GM12892 (cell line): ENCODE data around the gene PRKN.
"Not testable (repeated sequence)": the region's sequence is repeated elsewhere in the genome, so short reads cannot be mapped to it uniquely, and the experiment has no call there.

Source experiments
- DNase-seq: peaks from one replicate; pipeline ENCODE4 v3.0.0; 2011; ENCODE audit not compliant: insufficient read length
- FAIRE-seq: peaks from 2 replicates; lab custom pipeline; 2011; peaks lifted over from hg19 to GRCh38; lab: Jason Lieb, UNC
- POLR2A ChIP-seq: IDR thresholded peaks from 2 replicates; pipeline ENCODE4 v1.6.1; 2011; ENCODE audit warnings: low read depth, low read length, control low read depth
- POLR2AphosphoS5 ChIP-seq: IDR thresholded peaks from 2 replicates; pipeline ENCODE4 v1.6.1; 2011; ENCODE audit warnings: low read depth, low read length, control low read depth
- TAF1 ChIP-seq: IDR thresholded peaks from 2 replicates; pipeline ENCODE4 v1.6.1; 2011; ENCODE audit warnings: low read depth, mild to moderate bottlenecking, control low read depth, low read length, borderline replicate concordance

PRKN gene

GRCh38 chr6:162546905-162547304 lies 180.7 kb downstream of the PRKN start:
- FAIRE-seq (no peak), DNase-seq (no peak)
- no peak for TF ChIP-seq POLR2A
- no peak for TF ChIP-seq POLR2AphosphoS5
- no peak for TF ChIP-seq TAF1

- TF ChIP-seq TAF1, result no peak
- TF ChIP-seq POLR2AphosphoS5, result no peak
- no peak for TF ChIP-seq POLR2A
- DNase-seq, result no peak
- no peak for FAIRE-seq
Measured at GRCh38 chr6:162543221-162543620, 184.3 kb downstream of the PRKN start.

- TF ChIP-seq TAF1 (no peak), POLR2AphosphoS5 (no peak), POLR2A (no peak)
- FAIRE-seq, result no peak
- DNase-seq, result no peak
Measured at GRCh38 chr6:162541019-162541601, 186.5 kb downstream of the PRKN start.

- no peak for DNase-seq
- TF ChIP-seq POLR2AphosphoS5 (no peak), POLR2A (no peak), TAF1 (no peak)
- no peak for FAIRE-seq
Measured at GRCh38 chr6:162539321-162539720, 188.2 kb downstream of the PRKN start.

GRCh38 chr6:162538643-162539064 lies 188.9 kb downstream of the PRKN start:
- TF ChIP-seq POLR2AphosphoS5, result no peak
- no peak for TF ChIP-seq POLR2A
- no peak for TF ChIP-seq TAF1
- FAIRE-seq (no peak), DNase-seq (no peak)

- FAIRE-seq, result no peak
- TF ChIP-seq POLR2A (no peak), TAF1 (no peak), POLR2AphosphoS5 (no peak)
Measured at GRCh38 chr6:162533009-162533400, 194.6 kb downstream of the PRKN start.

GRCh38 chr6:162532283-162533008 lies 195.1 kb downstream of the PRKN start:
- DNase-seq (no peak), FAIRE-seq (no peak)
- TF ChIP-seq POLR2A (no peak), POLR2AphosphoS5 (no peak), TAF1 (no peak)

More at GRCh38 chr6:162533009-162533400, 194.6 kb downstream of the PRKN start:
- no peak for DNase-seq

GRCh38 chr6:162531391-162531790 lies 196.2 kb downstream of the PRKN start:
- not testable (repeated sequence) for DNase-seq, FAIRE-seq

GRCh38 chr6:162528538-162528937 lies 199.0 kb downstream of the PRKN start:
- FAIRE-seq (no peak), DNase-seq (no peak)
- TF ChIP-seq POLR2A, result no peak
- TF ChIP-seq TAF1, result no peak
- TF ChIP-seq POLR2AphosphoS5, result no peak

GRCh38 chr6:162526960-162527359 lies 200.6 kb downstream of the PRKN start:
- no peak for FAIRE-seq
- DNase-seq, result no peak
- TF ChIP-seq POLR2A (no peak), TAF1 (no peak), POLR2AphosphoS5 (no peak)

GRCh38 chr6:162525181-162525580 lies 202.4 kb downstream of the PRKN start:
- TF ChIP-seq POLR2A (no peak), POLR2AphosphoS5 (no peak), TAF1 (no peak)
- FAIRE-seq (no peak), DNase-seq (no peak)

- no peak for DNase-seq
- no peak for FAIRE-seq
- TF ChIP-seq POLR2A (no peak), POLR2AphosphoS5 (no peak), TAF1 (no peak)
Measured at GRCh38 chr6:162512744-162513143, 214.8 kb downstream of the PRKN start.

- no peak for TF ChIP-seq POLR2AphosphoS5
- no peak for TF ChIP-seq TAF1
- no peak for TF ChIP-seq POLR2A
- DNase-seq (no peak), FAIRE-seq (no peak)
Measured at GRCh38 chr6:162497389-162497788, 230.2 kb downstream of the PRKN start.
